ELR (cell line): ENCODE results near the gene MAP3K2.
A peak's percentile ranks its signal among the peaks of the same experiment; 100 is the strongest.

Experiments
- DNase-seq: peaks from one replicate; pipeline ENCODE4 v3.0.0-alpha.2; 2015; ENCODE audit warnings: low read depth

MAP3K2 gene, protein sequence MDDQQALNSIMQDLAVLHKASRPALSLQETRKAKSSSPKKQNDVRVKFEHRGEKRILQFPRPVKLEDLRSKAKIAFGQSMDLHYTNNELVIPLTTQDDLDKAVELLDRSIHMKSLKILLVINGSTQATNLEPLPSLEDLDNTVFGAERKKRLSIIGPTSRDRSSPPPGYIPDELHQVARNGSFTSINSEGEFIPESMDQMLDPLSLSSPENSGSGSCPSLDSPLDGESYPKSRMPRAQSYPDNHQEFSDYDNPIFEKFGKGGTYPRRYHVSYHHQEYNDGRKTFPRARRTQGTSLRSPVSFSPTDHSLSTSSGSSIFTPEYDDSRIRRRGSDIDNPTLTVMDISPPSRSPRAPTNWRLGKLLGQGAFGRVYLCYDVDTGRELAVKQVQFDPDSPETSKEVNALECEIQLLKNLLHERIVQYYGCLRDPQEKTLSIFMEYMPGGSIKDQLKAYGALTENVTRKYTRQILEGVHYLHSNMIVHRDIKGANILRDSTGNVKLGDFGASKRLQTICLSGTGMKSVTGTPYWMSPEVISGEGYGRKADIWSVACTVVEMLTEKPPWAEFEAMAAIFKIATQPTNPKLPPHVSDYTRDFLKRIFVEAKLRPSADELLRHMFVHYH

GRCh38 chr2:127387655-127388422 is at the start of gene MAP3K2:
TSS of gene MAP3K2 (minus strand) at chr2:127387975. CDS start at chr2:127343129, 44,846 bp downstream.
- peak; percentile 92 for DNase-seq

DNA sequence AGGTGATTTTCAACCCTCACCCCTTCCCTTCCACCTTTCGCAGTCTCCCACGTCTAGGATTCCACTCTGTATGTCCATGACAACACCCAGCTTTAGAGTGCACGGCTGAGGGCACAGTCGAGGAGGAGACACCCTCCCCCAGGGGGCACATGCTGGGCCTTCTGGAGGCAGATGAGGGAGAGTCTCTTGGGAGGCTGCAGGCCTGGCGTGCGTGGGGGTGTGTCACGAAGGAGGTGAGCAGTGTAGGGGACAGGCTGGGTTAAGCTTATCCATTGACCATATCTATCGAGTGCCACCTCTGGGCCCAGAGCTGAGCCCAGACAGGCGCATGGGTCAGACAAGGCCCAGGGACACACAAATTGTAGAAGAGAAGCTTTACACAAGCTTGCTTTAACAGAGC is 49.3 kb upstream of the MAP3K2 start:
- no peak for DNase-seq

DNA sequence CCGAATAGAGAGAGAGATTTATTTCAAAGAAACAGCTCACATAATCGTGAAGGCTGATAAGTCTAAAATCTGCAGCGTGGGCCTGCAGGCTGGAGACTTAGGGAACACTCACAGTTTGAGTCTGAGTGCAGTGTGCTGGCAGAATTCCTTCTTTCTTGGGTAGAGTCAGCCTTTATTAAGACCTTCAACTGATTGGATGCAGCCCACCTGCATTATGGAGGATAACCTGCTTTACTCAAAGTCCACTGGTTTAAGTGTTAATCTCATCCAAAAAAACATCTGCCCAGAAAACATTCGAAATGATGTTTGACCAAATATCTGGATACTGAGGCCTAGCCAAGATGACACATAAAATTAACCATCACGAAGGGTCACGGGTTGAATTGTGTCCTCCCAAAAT is 46.7 kb upstream of the MAP3K2 start:
- no peak for DNase-seq

GRCh38 chr2:127431408-127432023 is 43.7 kb upstream of the MAP3K2 start:
- no peak for DNase-seq

DNA sequence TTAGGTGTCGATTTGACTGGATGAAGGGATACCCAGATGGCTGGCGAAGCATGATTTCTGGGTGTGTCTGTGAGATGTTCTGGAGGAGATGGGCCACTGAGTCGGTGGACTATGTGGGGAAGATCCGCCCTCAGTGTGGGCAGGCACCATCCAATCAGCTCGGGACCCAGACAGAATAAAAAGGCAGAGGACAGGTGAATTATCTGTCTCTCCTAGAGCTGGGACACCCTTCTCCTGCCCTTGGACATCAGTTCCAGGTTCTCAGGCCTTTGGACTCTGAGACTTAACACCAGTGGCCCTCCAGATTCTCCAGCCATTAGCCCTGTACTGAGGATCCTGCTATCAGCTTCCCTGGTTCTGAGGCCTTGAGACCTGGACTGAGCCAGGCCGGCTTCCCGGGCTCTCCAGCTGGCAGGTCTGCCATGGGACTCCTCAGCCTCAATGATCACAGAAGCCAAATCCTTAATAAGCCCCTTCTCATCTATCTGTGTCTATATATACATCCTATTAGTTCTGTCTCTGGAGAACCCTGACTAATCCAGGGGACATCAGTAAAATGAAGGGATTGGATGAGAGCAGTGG is 42.2 kb upstream of the MAP3K2 start:
- DNase-seq, result no peak

DNA sequence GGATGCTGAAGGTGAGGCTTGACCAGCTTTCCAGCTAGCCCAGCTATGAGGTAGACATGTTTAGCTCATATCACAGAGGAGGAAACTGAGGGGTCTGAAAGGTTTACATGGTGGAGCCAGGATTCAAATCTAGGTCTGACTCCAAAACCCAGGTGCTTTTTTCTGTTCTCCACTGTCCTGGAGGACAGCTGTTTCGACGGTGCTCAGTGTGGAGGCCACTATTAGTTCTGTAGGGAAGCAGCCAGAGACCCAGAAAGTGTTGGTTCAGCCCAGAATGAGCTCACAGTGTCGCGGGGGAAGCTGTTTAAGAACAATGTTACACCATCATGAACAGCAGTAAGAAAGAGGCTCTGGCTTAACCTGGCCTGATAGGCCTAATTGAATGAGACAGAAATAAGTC is 41.5 kb upstream of the MAP3K2 start:
- no peak for DNase-seq

DNA sequence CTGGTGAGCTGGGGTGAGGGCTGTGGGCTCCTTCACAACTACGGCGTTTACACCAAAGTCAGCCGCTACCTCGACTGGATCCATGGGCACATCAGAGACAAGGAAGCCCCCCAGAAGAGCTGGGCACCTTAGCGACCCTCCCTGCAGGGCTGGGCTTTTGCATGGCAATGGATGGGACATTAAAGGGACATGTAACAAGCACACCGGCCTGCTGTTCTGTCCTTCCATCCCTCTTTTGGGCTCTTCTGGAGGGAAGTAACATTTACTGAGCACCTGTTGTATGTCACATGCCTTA is 41.0 kb upstream of the MAP3K2 start:
- DNase-seq, result no peak

GRCh38 chr2:127428057-127428814 is 40.5 kb upstream of the MAP3K2 start:
- no peak for DNase-seq

DNA sequence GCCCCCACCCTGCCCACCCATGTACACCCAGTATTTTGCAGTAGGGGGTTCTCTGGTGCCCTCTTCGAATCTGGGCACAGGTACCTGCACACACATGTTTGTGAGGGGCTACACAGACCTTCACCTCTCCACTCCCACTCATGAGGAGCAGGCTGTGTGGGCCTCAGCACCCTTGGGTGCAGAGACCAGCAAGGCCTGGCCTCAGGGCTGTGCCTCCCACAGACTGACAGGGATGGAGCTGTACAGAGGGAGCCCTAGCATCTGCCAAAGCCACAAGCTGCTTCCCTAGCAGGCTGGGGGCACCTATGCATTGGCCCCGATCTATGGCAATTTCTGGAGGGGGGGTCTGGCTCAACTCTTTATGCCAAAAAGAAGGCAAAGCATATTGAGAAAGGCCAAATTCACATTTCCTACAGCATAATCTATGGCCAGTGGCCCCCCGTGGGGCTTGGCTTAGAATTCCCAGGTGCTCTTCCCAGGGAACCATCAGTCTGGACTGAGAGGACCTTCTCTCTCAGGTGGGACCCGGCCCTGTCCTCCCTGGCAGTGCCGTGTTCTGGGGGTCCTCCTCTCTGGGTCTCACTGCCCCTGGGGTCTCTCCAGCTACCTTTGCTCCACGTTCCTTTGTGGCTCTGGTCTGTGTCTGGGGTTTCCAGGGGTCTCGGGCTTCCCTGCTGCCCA is 39.7 kb upstream of the MAP3K2 start:
- DNase-seq, result no peak

DNA sequence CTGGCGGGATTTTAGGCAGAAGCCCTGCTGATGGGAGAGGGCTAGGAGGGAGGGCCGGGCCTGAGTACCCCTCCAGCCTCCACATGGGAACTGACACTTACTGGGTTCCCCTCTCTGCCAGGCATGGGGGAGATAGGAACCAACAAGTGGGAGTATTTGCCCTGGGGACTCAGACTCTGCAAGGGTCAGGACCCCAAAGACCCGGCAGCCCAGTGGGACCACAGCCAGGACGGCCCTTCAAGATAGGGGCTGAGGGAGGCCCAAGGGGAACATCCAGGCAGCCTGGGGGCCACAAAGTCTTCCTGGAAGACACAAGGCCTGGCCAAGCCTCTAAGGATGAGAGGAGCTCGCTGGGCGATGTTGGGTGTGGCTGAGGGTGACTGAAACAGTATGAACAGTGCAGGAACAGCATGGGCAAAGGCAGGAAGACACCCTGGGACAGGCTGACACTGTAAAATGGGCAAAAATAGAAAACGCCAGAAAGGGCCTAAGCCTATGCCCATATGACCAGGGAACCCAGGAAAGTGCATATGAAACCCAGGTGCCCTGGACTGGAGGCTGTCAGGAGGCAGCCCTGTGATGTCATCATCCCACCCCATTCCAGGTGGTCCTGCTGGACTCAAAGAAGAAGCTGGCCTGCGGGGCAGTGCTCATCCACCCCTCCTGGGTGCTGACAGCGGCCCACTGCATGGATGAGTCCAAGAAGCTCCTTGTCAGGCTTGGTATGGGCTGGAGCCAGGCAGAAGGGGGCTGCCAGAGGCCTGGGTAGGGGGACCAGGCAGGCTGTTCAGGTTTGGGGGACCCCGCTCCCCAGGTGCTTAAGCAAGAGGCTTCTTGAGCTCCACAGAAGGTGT is 39.0 kb upstream of the MAP3K2 start:
- no peak for DNase-seq

DNA sequence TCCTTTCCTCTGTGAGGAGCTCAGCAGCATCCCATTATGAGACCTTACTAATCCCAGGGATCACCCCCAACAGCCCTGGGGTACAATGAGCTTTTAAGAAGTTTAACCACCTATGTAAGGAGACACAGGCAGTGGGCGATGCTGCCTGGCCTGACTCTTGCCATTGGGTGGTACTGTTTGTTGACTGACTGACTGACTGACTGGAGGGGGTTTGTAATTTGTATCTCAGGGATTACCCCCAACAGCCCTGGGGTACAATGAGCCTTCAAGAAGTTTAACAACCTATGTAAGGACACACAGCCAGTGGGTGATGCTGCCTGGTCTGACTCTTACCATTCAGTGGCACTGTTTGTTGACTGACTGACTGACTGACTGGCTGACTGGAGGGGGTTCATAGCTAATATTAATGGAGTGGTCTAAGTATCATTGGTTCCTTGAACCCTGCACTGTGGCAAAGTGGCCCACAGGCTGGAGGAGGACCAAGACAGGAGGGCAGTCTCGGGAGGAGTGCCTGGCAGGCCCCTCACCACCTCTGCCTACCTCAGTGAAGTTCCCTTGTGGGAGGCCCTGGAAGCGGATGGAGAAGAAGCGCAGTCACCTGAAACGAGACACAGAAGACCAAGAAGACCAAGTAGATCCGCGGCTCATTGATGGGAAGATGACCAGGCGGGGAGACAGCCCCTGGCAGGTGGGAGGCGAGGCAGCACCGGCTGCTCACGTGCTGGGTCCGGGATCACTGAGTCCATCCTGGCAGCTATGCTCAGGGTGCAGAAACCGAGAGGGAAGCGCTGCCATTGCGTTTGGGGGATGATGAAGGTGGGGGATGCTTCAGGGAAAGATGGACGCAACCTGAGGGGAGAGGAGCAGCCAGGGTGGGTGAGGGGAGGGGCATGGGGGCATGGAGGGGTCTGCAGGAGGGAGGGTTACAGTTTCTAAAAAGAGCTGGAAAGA is 38.0 kb upstream of the MAP3K2 start:
- DNase-seq, result no peak

GRCh38 chr2:127424598-127425520 is 37.1 kb upstream of the MAP3K2 start:
- no peak for DNase-seq

GRCh38 chr2:127423880-127424279 is 36.1 kb upstream of the MAP3K2 start:
- DNase-seq, result peak; percentile 36

- no peak for DNase-seq
Measured at GRCh38 chr2:127423478-127423843, 35.7 kb upstream of the MAP3K2 start.

DNA sequence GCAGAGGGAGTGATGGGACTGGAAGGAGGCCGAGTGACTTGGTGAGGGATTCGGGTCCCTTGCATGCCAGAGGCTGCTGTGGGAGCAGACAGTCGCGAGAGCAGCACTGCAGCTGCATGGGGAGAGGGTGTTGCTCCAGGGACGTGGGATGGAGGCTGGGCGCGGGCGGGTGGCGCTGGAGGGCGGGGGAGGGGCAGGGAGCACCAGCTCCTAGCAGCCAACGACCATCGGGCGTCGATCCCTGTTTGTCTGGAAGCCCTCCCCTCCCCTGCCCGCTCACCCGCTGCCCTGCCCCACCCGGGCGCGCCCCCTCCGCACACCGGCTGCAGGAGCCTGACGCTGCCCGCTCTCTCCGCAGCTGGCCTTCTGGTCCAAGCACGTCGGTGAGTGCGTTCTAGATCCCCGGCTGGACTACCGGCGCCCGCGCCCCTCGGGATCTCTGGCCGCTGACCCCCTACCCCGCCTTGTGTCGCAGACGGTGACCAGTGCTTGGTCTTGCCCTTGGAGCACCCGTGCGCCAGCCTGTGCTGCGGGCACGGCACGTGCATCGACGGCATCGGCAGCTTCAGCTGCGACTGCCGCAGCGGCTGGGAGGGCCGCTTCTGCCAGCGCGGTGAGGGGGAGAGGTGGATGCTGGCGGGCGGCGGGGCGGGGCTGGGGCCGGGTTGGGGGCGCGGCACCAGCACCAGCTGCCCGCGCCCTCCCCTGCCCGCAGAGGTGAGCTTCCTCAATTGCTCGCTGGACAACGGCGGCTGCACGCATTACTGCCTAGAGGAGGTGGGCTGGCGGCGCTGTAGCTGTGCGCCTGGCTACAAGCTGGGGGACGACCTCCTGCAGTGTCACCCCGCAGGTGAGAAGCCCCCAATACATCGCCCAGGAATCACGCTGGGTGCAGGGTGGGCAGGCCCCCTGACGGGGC is 35.0 kb upstream of the MAP3K2 start:
- DNase-seq, result no peak

DNA sequence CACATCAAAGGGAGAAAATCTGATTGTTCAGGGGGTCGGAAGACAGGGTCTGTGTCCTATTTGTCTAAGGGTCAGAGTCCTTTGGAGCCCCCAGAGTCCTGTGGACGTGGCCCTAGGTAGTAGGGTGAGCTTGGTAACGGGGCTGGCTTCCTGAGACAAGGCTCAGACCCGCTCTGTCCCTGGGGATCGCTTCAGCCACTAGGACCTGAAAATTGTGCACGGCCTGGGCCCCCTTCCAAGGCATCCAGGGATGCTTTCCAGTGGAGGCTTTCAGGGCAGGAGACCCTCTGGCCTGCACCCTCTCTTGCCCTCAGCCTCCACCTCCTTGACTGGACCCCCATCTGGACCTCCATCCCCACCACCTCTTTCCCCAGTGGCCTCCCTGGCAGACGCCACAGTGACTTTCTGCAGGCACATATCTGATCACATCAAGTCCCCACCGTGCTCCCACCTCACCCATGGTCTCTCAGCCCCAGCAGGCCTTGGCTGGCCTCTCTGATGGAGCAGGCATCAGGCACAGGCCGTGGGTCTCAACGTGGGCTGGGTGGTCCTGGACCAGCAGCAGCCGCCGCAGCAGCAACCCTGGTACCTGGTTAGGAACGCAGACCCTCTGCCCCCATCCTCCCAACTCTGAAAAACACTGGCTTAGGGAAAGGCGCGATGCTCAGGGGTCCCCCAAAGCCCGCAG is 34.2 kb upstream of the MAP3K2 start:
- DNase-seq, result no peak
